GM12864 (cell line): Measurements from ENCODE around the gene PCSK7.

ENCODE experiments used
- DNase-seq: peaks from one replicate; pipeline ENCODE4 v3.0.0-alpha.2; 2011; ENCODE audit warnings: low read depth
- H3K4me3 ChIP-seq: 2 replicates; pipeline ENCODE4 v1.5.1; 2011; ENCODE audit warnings: mild to moderate bottlenecking, low read depth, low read length, control low read depth
- CTCF ChIP-seq: IDR thresholded peaks from 2 replicates; pipeline ENCODE4 v1.5.1; 2011; ENCODE audit warnings: low read depth, mild to moderate bottlenecking, moderate library complexity, low read length, control low read depth, inconsistent platforms; ENCODE audit errors: missing control alignments

Gene PCSK7

GRCh38 chr11:117203069-117203407, 28.8 kb downstream of the PCSK7 start:
- no peak for TF ChIP-seq CTCF
- DNase-seq = no peak
- no peak overlapping the region for H3K4me3 ChIP-seq

- H3K4me3 ChIP-seq = no peak overlapping the region
- no peak for TF ChIP-seq CTCF
- no peak for DNase-seq
These were observed 29.3 kb downstream of the PCSK7 start for GRCh38 chr11:117202386-117203068.

DNA sequence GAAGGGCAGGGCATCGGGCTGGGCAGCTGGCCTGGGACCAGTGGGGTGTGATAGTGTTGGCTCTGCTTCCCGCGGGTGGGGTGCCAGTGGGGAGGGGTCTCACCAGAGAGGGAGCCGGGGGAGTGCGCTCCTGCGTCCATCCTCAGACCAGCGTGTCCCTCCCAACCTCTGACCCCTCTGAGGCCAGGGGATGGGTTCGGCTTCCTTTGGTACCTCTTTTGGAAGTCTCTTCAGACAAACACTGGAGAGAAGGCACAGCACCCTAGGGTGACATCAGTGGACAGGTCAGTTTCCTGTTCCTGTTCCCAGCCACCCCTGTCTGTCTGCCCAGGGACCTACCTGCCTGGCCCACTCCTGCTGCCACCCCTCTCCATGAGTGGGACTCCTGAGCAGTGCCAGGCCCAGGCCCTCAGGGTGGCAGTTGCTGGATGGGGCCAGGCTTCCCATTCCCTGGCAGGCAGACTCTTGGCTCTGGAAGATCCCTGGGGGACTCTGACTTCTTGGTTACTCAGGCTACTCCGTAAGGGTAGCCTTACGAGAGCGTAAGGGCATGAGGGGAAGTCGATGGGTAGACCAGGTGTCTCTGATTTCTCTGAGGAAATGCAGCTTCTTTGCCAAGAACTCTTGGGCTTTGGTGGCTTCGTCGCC, 30.1 kb downstream of the PCSK7 start:
- no peak for TF ChIP-seq CTCF
- H3K4me3 ChIP-seq = no peak overlapping the region
- DNase-seq = no peak

DNA sequence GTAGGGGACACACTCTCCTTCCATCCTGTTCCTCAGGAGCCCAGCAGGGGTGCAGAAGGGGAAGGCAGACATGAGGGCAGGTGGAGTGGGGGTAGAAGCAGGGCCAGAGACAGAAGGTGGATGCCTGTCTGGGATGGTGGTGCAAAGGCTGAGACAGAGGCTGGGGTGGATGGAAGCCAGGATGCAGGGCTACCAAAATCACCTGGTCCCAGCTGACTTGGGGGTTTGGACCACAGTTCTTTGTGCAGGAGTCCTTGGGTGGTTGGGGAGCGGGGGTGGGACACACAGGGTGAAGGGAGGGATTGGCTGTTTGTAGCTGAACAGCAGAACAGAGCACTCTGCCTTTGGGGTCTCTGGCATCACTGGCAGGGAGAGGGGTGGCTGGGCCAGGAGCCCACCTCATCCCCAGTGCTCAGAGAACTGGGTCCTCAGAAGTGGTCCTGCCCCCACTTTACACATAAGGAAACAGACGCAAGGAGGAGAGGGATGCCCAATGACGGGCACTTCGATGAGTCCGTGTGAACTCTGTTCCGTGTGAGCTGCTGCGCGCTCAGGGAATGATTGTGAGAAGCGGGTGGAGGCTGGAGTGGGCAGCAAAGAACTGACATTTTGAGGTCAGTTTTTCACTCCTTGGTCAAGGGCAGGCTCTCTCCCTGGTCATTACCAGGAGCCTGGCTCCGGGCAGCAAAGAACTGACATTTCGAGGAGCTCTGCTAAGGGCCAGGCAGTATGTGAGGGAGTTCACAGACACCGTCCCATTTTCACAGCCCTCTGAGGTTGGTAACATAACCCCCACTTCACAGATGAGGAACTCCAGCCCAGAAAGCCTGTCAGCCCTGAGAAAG, 30.8 kb downstream of the PCSK7 start:
- H3K4me3 ChIP-seq = no peak overlapping the region
- DNase-seq = no peak
- TF ChIP-seq CTCF = no peak

- H3K4me3 ChIP-seq = no peak overlapping the region
- DNase-seq = no peak
- no peak for TF ChIP-seq CTCF
These were observed 31.7 kb downstream of the PCSK7 start for GRCh38 chr11:117199916-117200812.

- TF ChIP-seq CTCF = no peak
- H3K4me3 ChIP-seq = no peak within 1 kb of the TSS
- no peak for DNase-seq
These were observed 32.6 kb downstream of the PCSK7 start, which contains the start of gene TAGLN for GRCh38 chr11:117199053-117199915. Gene TAGLN (plus strand): TSS chr11:117199370. CDS start chr11:117203014, 3,644 bp downstream.
